ENCODE measurements around the gene RAD51B. TPM values are rescaled to one million over a fixed set of nuclear protein-coding genes. Genes with fewer than 3 reads are reported as not detected.

The RAD51B gene
- total RNA-seq, 1 experiment from 2014 or later = 20.0 TPM

- no peaks in the 10 kb centered on the region for H3K79me2 ChIP-seq (ENCODE audit: insufficient read depth, low read length)
- ChIA-PET RAD21 (ENCODE audit: low non-redundant PET in 1 of 2, low total read pairs in 2 of 2, uncharacterized antibody in 2 of 2, unreplicated experiment in 2 of 2) (interaction anchor here in 1 of 2 experiments (0.5 kb wide), 1 partner anchor 57 kb away, joined by 6 read pairs; no protein-coding TSS in a partner anchor), POLR2A (interaction anchor here (0.8 to 0.9 kb wide), 2 partner anchors 201 to 648 kb away, joined by 3 to 4 read pairs; partner anchors contain the start of gene ZFP36L1), CTCF (interaction anchor here (1.4 kb wide), 1 partner anchor 201 kb away, joined by 4 read pairs; no protein-coding TSS in a partner anchor)
- H3K36me3 ChIP-seq (ENCODE audit: control insufficient read depth in 1 of 2, insufficient read depth in 2 of 2, low read length in 2 of 2) = peaks cover 0 to 5% of the 10 kb centered on the region in 2 experiments; a peak in 1 of 4 replicates
- H3K9ac ChIP-seq (ENCODE audit: low read length) = no peak overlapping the region
- H2AFZ ChIP-seq (ENCODE audit: low read depth, low read length, poor library complexity, severe bottlenecking) = no peak overlapping the region
- no TSS peak for BruUV-seq (replicated peaks)
- no peaks in the 10 kb centered on the region for H3K27me3 ChIP-seq (ENCODE audit: insufficient read depth, low read length)
- H4K20me1 ChIP-seq (ENCODE audit: insufficient read depth) = no peaks in the 10 kb centered on the region
- intact Hi-C loops (cut with micrococcal nuclease) = loop anchor here (5.0 kb wide), 1 partner anchor 203 kb away; no protein-coding TSS in a partner anchor
- peaks cover 0 to 13% of the 10 kb centered on the region in 2 experiments; a peak in 1 of 4 replicates for H3K9me3 ChIP-seq (ENCODE audit: control insufficient read depth in 1 of 2, insufficient read depth in 1 of 2, low read depth in 1 of 2, low read length in 2 of 2)
- H3K4me2 ChIP-seq (ENCODE audit: low read length) = peak overlapping the region; percentile 49; the same call in 1 of the 2 replicates
- ATAC-seq (no peak), DNase-seq (ENCODE audit: low read depth, low spot score) (no peak)
- no peaks in the 10 kb centered on the region for H3K9me2 ChIP-seq (ENCODE audit: insufficient read depth)
- peaks cover 75% of the 10 kb centered on the region in 2 experiments for H3K4me1 ChIP-seq (ENCODE audit: control insufficient read depth in 1 of 2, insufficient read depth in 2 of 2, low read length in 2 of 2)
- H3K4me3 ChIP-seq (replicated peaks in 1 of 2; ENCODE audit: low read depth in 1 of 2, low read length in 2 of 2) = no peak overlapping the region
- TF ChIP-seq FOSL1 (IDR thresholded peaks at IDR 0.05; ENCODE audit: low read depth) (no peak), JUND (IDR thresholded peaks at IDR 0.05) (no peak), EGR1 (IDR thresholded peaks at IDR 0.05; ENCODE audit: low read depth) (no peak), CEBPB (IDR thresholded peaks at IDR 0.05; ENCODE audit: low read depth) (no peak), EZH2 (IDR thresholded peaks at IDR 0.05) (no peak), EZH2phosphoT487 (IDR thresholded peaks at IDR 0.05; ENCODE audit: borderline replicate concordance) (no peak), SIN3A (IDR thresholded peaks at IDR 0.05; ENCODE audit: low read depth) (no peak), ZFX (IDR thresholded peaks at IDR 0.05) (no peak), TCF7L2 (IDR thresholded peaks at IDR 0.05; ENCODE audit: borderline replicate concordance, extremely low read depth, insufficient read depth, insufficient read length) (no peak), REST (IDR thresholded peaks at IDR 0.05; ENCODE audit: low read depth) (no peak), POLR2AphosphoS5 (IDR thresholded peaks at IDR 0.05; ENCODE audit: low read depth, low read length) (no peak), CBX3 (IDR thresholded peaks at IDR 0.05; ENCODE audit: low read depth) (no peak), ELF1 (IDR thresholded peaks at IDR 0.05; ENCODE audit: borderline replicate concordance, low read depth) (no peak), RAD21 (IDR thresholded peaks at IDR 0.05; ENCODE audit: low read depth) (no peak), ZNF274 (IDR thresholded peaks at IDR 0.05; ENCODE audit: low read depth, low read length) (no peak), YY1 (IDR thresholded peaks at IDR 0.05; ENCODE audit: extremely low read depth, insufficient replicate concordance, low read depth, low read length) (no peak), SP1 (IDR thresholded peaks at IDR 0.05; ENCODE audit: low read depth) (no peak)
- TF ChIP-seq, protein P1, sequence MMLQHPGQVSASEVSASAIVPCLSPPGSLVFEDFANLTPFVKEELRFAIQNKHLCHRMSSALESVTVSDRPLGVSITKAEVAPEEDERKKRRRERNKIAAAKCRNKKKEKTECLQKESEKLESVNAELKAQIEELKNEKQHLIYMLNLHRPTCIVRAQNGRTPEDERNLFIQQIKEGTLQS (IDR thresholded peaks at IDR 0.05) = no peak
- TF ChIP-seq, protein P2, sequence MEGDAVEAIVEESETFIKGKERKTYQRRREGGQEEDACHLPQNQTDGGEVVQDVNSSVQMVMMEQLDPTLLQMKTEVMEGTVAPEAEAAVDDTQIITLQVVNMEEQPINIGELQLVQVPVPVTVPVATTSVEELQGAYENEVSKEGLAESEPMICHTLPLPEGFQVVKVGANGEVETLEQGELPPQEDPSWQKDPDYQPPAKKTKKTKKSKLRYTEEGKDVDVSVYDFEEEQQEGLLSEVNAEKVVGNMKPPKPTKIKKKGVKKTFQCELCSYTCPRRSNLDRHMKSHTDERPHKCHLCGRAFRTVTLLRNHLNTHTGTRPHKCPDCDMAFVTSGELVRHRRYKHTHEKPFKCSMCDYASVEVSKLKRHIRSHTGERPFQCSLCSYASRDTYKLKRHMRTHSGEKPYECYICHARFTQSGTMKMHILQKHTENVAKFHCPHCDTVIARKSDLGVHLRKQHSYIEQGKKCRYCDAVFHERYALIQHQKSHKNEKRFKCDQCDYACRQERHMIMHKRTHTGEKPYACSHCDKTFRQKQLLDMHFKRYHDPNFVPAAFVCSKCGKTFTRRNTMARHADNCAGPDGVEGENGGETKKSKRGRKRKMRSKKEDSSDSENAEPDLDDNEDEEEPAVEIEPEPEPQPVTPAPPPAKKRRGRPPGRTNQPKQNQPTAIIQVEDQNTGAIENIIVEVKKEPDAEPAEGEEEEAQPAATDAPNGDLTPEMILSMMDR (IDR thresholded peaks at IDR 0.05 in 2 of 3, conservative IDR thresholded peaks at IDR 0.05 in 1 of 3; ENCODE audit: borderline replicate concordance in 1 of 3, insufficient read depth in 1 of 3, low read depth in 2 of 3, low read length in 2 of 3) = no peak
- TF ChIP-seq, protein P3, sequence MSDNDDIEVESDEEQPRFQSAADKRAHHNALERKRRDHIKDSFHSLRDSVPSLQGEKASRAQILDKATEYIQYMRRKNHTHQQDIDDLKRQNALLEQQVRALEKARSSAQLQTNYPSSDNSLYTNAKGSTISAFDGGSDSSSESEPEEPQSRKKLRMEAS (IDR thresholded peaks at IDR 0.05) = no peak
- H3K27ac ChIP-seq (ENCODE audit: low read depth, low read length) = peak overlapping the region; percentile 99
These were observed 326.0 kb downstream of the RAD51B start for GRCh38 chr14:68145539-68145938.

Measured in HCT116 (cell line).